ENCODE measurements around the gene SND1.
A peak's percentile ranks its signal among the peaks of the same experiment; 100 is the strongest.

Gene SND1

GRCh38 chr7:128091106-128091505 is 439.1 kb downstream of the SND1 start:
- TF ChIP-seq TEAD4 (IDR thresholded peaks at IDR 0.05) (no peak), RAD21 (IDR thresholded peaks at IDR 0.05; ENCODE audit: low read depth) (no peak), USF1 (IDR thresholded peaks at IDR 0.05) (no peak), CEBPB (IDR thresholded peaks at IDR 0.05) (no peak), EP300 (IDR thresholded peaks at IDR 0.05; ENCODE audit: borderline replicate concordance) (no peak), FOXM1 (IDR thresholded peaks at IDR 0.05; ENCODE audit: borderline replicate concordance, low read depth) (no peak), EGR1 (IDR thresholded peaks at IDR 0.05) (no peak), ZBTB7A (IDR thresholded peaks at IDR 0.05; ENCODE audit: low read depth) (no peak), YY1 (IDR thresholded peaks at IDR 0.05; ENCODE audit: low read depth) (no peak), TCF12 (IDR thresholded peaks at IDR 0.05; ENCODE audit: low read depth) (no peak), MAX (IDR thresholded peaks at IDR 0.05) (no peak), NFIC (IDR thresholded peaks at IDR 0.05) (no peak)
- TF ChIP-seq, protein P1, sequence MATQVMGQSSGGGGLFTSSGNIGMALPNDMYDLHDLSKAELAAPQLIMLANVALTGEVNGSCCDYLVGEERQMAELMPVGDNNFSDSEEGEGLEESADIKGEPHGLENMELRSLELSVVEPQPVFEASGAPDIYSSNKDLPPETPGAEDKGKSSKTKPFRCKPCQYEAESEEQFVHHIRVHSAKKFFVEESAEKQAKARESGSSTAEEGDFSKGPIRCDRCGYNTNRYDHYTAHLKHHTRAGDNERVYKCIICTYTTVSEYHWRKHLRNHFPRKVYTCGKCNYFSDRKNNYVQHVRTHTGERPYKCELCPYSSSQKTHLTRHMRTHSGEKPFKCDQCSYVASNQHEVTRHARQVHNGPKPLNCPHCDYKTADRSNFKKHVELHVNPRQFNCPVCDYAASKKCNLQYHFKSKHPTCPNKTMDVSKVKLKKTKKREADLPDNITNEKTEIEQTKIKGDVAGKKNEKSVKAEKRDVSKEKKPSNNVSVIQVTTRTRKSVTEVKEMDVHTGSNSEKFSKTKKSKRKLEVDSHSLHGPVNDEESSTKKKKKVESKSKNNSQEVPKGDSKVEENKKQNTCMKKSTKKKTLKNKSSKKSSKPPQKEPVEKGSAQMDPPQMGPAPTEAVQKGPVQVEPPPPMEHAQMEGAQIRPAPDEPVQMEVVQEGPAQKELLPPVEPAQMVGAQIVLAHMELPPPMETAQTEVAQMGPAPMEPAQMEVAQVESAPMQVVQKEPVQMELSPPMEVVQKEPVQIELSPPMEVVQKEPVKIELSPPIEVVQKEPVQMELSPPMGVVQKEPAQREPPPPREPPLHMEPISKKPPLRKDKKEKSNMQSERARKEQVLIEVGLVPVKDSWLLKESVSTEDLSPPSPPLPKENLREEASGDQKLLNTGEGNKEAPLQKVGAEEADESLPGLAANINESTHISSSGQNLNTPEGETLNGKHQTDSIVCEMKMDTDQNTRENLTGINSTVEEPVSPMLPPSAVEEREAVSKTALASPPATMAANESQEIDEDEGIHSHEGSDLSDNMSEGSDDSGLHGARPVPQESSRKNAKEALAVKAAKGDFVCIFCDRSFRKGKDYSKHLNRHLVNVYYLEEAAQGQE (IDR thresholded peaks at IDR 0.05; ENCODE audit: low read depth), result no peak

DNA sequence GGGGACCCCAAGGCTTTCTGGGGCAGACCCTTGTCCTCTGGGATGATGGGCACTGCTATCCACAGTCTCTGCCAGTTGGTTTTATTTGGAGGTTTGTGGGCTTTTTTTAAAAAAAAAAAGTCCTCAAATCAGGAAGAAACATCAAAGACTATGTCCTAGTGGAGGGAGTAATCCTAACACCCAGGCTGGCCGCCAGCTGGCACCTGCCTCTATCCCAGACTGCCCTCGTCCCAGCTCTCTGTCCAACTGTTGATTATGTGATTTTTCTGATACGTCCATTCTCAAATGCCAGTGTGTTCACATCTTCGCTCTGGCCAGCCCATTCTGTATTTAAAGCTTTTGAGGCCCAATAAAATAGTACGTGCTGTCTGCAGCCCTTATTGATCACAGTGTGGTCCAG is 440.2 kb downstream of the SND1 start:
- no peak for TF ChIP-seq MAX (IDR thresholded peaks at IDR 0.05)
- no peak for TF ChIP-seq ZBTB7A (IDR thresholded peaks at IDR 0.05; ENCODE audit: low read depth)
- no peak for TF ChIP-seq CREB1 (IDR thresholded peaks at IDR 0.05; ENCODE audit: low read depth)
- TF ChIP-seq TAF1 (IDR thresholded peaks at IDR 0.05; ENCODE audit: low read depth), result no peak
- TF ChIP-seq EP300 (IDR thresholded peaks at IDR 0.05; ENCODE audit: borderline replicate concordance), result no peak

GRCh38 chr7:128093614-128094570 is 441.9 kb downstream of the SND1 start:
- TF ChIP-seq, protein P1 (IDR thresholded peaks at IDR 0.05; ENCODE audit: low read depth), result peak; percentile 49; the same call in 1 of the 2 replicates
- TF ChIP-seq MAX (IDR thresholded peaks at IDR 0.05), result no peak

- no peak for TF ChIP-seq TCF12 (IDR thresholded peaks at IDR 0.05; ENCODE audit: low read depth)
- TF ChIP-seq FOXM1 (IDR thresholded peaks at IDR 0.05; ENCODE audit: borderline replicate concordance, low read depth), result no peak
- no peak for TF ChIP-seq ZBTB7A (IDR thresholded peaks at IDR 0.05; ENCODE audit: low read depth)
- TF ChIP-seq, protein P1 (IDR thresholded peaks at IDR 0.05; ENCODE audit: low read depth), result no peak
- TF ChIP-seq USF1 (IDR thresholded peaks at IDR 0.05), result no peak
- TF ChIP-seq TAF1 (IDR thresholded peaks at IDR 0.05; ENCODE audit: low read depth), result no peak
- no peak for TF ChIP-seq CEBPB (IDR thresholded peaks at IDR 0.05)
- TF ChIP-seq NFIC (IDR thresholded peaks at IDR 0.05), result no peak
- no peak for TF ChIP-seq YY1 (IDR thresholded peaks at IDR 0.05; ENCODE audit: low read depth)
- TF ChIP-seq EGR1 (IDR thresholded peaks at IDR 0.05), result no peak
- TF ChIP-seq MAX (IDR thresholded peaks at IDR 0.05), result no peak
- no peak for TF ChIP-seq CREB1 (IDR thresholded peaks at IDR 0.05; ENCODE audit: low read depth)
- TF ChIP-seq TEAD4 (IDR thresholded peaks at IDR 0.05), result no peak
- TF ChIP-seq EP300 (IDR thresholded peaks at IDR 0.05; ENCODE audit: borderline replicate concordance), result no peak
These were observed 442.7 kb downstream of the SND1 start for GRCh38 chr7:128094686-128095085.

All from Ishikawa (cell line).